Type B pancreatic cell (in vitro differentiated cells): ENCODE data around the gene SMIM5. TPM values are rescaled to one million over a fixed set of nuclear protein-coding genes. Genes with fewer than 3 reads are reported as not detected.
A peak's percentile ranks its signal among the peaks of the same experiment; 100 is the strongest.

Experiments
- DNase-seq: peaks from one replicate; pipeline ENCODE4 v3.0.0; 2021; ENCODE audit warnings: mixed read lengths; ENCODE audit not compliant: unreplicated experiment; ENCODE audit errors: extremely low spot score
- H3K27ac Mint-ChIP-seq: 2 replicates; pipeline ENCODE4 v1.8.0; 2021; ENCODE audit warnings: mild to moderate bottlenecking, mixed read lengths
- H3K27me3 Mint-ChIP-seq: 2 replicates; pipeline ENCODE4 v1.8.0; 2021; ENCODE audit warnings: mixed read lengths
- H3K36me3 Mint-ChIP-seq: 2 replicates; pipeline ENCODE4 v1.8.0; 2021; ENCODE audit warnings: mixed read lengths
- H3K4me1 Mint-ChIP-seq: one replicate; pipeline ENCODE4 v1.8.0; 2021; ENCODE audit warnings: mixed read lengths; ENCODE audit not compliant: unreplicated experiment
- H3K4me3 Mint-ChIP-seq: 2 replicates; pipeline ENCODE4 v1.8.0; 2021; ENCODE audit warnings: mild to moderate bottlenecking, mixed read lengths
- H3K9me3 Mint-ChIP-seq: 2 replicates; pipeline ENCODE4 v1.8.0; 2021; ENCODE audit warnings: mixed read lengths
- total RNA-seq: library from RNA; stranded (reverse); gene quantifications from 2 replicates; pipeline ENCODE4 v1.2.1, GENCODE V29; 2021; ENCODE audit warnings: low replicate concordance
- TF ChIP-seq, protein P1 (sequence below): fragments of 200-600 bp; sonication (generic); conservative IDR thresholded peaks from 2 replicates; pipeline ENCODE4 v1.5.0; 2021; ENCODE audit warnings: antibody characterized with exemption, mild to moderate bottlenecking

The SMIM5 gene
- total RNA-seq, 1 donor from 2014 or later = 9.3 TPM

- Mint-ChIP-seq H3K4me3 (no peak overlapping the region), H3K27ac (no peak overlapping the region), H3K9me3 (no peaks in the 10 kb centered on the region), H3K36me3 (no peaks in the 10 kb centered on the region), H3K4me1 (no peaks in the 10 kb centered on the region), H3K27me3 (no peaks in the 10 kb centered on the region)
- DNase-seq = no peak
- TF ChIP-seq, protein P1, sequence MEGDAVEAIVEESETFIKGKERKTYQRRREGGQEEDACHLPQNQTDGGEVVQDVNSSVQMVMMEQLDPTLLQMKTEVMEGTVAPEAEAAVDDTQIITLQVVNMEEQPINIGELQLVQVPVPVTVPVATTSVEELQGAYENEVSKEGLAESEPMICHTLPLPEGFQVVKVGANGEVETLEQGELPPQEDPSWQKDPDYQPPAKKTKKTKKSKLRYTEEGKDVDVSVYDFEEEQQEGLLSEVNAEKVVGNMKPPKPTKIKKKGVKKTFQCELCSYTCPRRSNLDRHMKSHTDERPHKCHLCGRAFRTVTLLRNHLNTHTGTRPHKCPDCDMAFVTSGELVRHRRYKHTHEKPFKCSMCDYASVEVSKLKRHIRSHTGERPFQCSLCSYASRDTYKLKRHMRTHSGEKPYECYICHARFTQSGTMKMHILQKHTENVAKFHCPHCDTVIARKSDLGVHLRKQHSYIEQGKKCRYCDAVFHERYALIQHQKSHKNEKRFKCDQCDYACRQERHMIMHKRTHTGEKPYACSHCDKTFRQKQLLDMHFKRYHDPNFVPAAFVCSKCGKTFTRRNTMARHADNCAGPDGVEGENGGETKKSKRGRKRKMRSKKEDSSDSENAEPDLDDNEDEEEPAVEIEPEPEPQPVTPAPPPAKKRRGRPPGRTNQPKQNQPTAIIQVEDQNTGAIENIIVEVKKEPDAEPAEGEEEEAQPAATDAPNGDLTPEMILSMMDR = no peak
Observed at GRCh38 chr17:75596320-75597087, 36.7 kb upstream of the SMIM5 start.

DNA sequence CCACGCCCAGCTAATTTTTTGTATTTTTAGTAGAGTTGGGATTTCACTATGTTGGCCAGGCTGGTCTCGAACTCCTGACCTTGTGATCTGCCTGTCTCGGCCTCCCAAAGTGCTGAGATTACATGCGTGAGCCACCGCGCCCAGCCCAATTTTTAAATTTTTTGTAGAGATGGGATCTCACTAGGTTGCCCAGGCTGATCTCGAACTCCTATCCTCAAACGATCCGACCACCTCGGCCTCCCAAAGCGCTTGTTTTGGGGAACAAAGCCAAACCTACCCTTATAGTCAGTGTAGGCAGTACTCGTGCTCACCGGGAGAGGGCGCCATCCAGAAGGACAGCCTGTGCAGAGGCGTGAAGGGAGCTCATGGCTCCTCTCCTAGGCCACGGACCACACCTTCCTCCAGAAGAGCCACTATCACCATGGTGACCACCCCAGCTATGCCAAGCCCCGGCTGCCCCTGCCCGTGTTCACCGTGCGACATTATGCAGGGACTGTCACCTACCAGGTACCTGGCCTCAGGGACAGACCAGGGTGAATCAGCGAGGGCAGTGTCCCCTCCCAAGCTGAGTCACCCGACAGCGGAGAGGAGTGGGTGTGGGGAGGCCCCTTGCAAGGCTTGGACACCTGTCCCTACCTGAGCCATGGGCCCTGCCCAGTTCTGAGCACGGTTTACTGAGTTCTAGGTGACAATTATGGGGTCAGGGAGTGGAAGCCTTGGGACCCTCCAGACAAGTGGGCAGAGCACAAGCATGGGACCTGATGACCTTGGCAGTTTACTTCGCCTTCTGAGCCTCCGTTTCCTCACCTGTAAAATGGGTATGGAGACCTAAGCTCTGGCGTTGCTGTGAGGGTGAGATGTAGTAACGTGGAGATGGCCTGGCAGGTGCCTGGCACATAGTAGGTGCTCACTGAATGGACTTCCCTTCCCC, 31.9 kb upstream of the SMIM5 start:
- no peak for DNase-seq
- Mint-ChIP-seq H3K27me3 (no peaks in the 10 kb centered on the region), H3K27ac (no peak overlapping the region), H3K4me1 (no peaks in the 10 kb centered on the region), H3K4me3 (no peak overlapping the region), H3K36me3 (no peaks in the 10 kb centered on the region), H3K9me3 (no peaks in the 10 kb centered on the region)
- TF ChIP-seq, protein P1 = peak; percentile 84

- H3K4me1 Mint-ChIP-seq = no peaks in the 10 kb centered on the region
- no peak overlapping the region for H3K4me3 Mint-ChIP-seq
- H3K36me3 Mint-ChIP-seq = no peaks in the 10 kb centered on the region
- no peaks in the 10 kb centered on the region for H3K27me3 Mint-ChIP-seq
- no peak overlapping the region for H3K27ac Mint-ChIP-seq
- no peak for DNase-seq
- no peaks in the 10 kb centered on the region for H3K9me3 Mint-ChIP-seq
- TF ChIP-seq, protein P1 = no peak
Observed at GRCh38 chr17:75602644-75603043, 30.6 kb upstream of the SMIM5 start.

DNA sequence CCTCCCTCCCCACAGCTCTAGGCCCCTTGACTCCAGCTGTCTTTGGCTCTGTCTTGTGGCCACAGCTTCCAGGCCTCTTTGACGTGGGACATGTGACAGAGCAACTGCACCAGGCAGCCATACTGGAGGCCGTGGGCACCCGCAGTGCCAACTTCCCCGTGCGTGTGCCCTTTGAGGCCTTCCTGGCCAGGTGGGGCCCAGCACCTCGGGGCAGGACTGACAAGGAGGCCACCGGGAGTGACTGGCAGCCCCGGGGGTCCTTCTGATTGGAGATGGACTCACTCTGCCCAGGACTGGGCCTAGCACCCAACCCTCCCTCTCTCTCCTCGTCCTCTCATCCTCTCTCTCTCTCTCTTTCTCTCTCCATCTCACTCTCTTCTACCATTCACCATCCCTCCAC, 30.1 kb upstream of the SMIM5 start:
- H3K27ac Mint-ChIP-seq = no peak overlapping the region
- TF ChIP-seq, protein P1 = no peak
- H3K4me3 Mint-ChIP-seq = no peak overlapping the region
- no peaks in the 10 kb centered on the region for H3K27me3 Mint-ChIP-seq
- H3K4me1 Mint-ChIP-seq = no peaks in the 10 kb centered on the region
- no peaks in the 10 kb centered on the region for H3K9me3 Mint-ChIP-seq
- DNase-seq = no peak
- H3K36me3 Mint-ChIP-seq = no peaks in the 10 kb centered on the region

GRCh38 chr17:75604034-75604695, 29.1 kb upstream of the SMIM5 start:
- H3K27ac Mint-ChIP-seq = no peak overlapping the region
- TF ChIP-seq, protein P1 = no peak
- H3K9me3 Mint-ChIP-seq = no peaks in the 10 kb centered on the region
- no peaks in the 10 kb centered on the region for H3K4me1 Mint-ChIP-seq
- H3K36me3 Mint-ChIP-seq = no peaks in the 10 kb centered on the region
- no peak overlapping the region for H3K4me3 Mint-ChIP-seq
- H3K27me3 Mint-ChIP-seq = no peaks in the 10 kb centered on the region
- DNase-seq = no peak
